ENCODE results near the gene TEX22.

Gene TEX22

DNA sequence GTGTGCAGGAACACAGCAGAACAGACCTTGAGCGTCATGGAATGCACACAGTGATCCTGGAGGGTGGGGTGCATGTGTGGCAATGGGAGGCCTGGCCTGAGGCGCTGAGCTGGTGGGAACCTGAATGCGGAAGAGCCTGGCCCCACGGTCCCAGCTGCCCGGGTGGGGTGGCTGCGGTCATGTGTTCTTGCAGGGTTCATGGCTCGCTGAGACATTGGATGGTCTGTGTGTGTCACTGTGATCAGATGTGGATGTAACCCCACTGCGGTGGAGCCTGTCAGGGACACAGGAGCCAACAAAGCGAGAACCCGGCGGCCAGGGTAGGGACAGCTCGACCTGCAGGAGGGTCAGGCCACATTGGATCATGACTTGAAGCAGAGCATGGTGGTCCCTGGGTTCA lies 44.5 kb downstream of the TEX22 start:
- DNase-seq (ENCODE audit: insufficient read length, low spot score) (no peak), FAIRE-seq (no peak)
- TF ChIP-seq POLR2A (IDR thresholded peaks at IDR 0.05; ENCODE audit: low read depth, low read length) (no peak), PAX5 (IDR thresholded peaks at IDR 0.05; ENCODE audit: insufficient read depth, low read length, severe bottlenecking) (no peak), POU2F2 (IDR thresholded peaks at IDR 0.05; ENCODE audit: low read depth, low read length) (no peak), TAF1 (IDR thresholded peaks at IDR 0.05; ENCODE audit: low read depth, low read length) (no peak), POLR2AphosphoS5 (IDR thresholded peaks at IDR 0.05; ENCODE audit: low read depth, low read length) (no peak), SPI1 (IDR thresholded peaks at IDR 0.05; ENCODE audit: low read depth, low read length) (no peak)

DNA sequence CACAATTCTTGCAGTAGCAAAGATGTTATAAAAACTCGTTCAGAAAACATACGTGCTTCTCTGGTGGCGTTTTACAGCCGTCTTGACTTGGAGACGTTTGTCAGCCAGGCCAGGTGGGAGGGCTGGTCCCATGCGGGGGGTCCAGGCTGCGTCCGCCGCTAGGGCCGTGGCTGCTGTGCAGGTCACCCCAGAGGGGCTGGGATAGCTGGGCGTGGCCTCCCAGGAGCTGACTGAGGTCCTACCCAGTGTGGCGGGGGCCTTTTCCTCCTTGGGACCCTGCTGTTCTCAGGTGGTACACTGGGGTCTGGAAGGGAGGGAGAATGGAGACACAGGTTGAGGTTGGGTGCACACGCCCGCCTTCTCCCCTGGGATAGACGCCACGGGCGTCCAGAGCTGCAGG lies 46.5 kb downstream of the TEX22 start:
- DNase-seq (ENCODE audit: insufficient read length, low spot score): no peak
- no peak for FAIRE-seq
- TF ChIP-seq TAF1 (IDR thresholded peaks at IDR 0.05; ENCODE audit: low read depth, low read length) (no peak), POLR2A (IDR thresholded peaks at IDR 0.05; ENCODE audit: low read depth, low read length) (no peak), POLR2AphosphoS5 (IDR thresholded peaks at IDR 0.05; ENCODE audit: low read depth, low read length) (no peak), PAX5 (IDR thresholded peaks at IDR 0.05; ENCODE audit: insufficient read depth, low read length, severe bottlenecking) (no peak), POU2F2 (IDR thresholded peaks at IDR 0.05; ENCODE audit: low read depth, low read length) (no peak), SPI1 (IDR thresholded peaks at IDR 0.05; ENCODE audit: low read depth, low read length) (no peak)

DNA sequence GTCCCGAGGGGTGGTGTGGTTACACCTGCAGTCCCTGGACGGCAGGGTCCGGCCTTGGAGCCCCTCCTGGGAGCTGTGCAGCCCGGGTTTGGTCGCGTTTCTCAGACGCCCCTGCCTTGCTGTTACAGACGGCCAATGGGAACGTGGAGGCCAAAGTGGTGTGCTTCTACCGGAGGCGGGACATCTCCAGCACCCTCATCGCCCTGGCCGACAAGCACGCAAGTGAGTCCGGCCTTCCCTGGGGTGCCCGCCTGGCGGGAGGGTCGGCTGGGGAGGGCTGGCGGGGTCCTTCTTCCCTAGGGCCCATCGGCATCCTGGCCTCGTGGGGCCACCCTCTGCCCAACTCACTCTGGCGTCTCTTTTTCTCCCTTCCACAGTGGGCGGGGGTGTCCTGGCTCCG lies 47.0 kb downstream of the TEX22 start:
- TF ChIP-seq PAX5 (IDR thresholded peaks at IDR 0.05; ENCODE audit: insufficient read depth, low read length, severe bottlenecking): no peak
- FAIRE-seq: no peak
- no peak for DNase-seq (ENCODE audit: insufficient read length, low spot score)

DNA sequence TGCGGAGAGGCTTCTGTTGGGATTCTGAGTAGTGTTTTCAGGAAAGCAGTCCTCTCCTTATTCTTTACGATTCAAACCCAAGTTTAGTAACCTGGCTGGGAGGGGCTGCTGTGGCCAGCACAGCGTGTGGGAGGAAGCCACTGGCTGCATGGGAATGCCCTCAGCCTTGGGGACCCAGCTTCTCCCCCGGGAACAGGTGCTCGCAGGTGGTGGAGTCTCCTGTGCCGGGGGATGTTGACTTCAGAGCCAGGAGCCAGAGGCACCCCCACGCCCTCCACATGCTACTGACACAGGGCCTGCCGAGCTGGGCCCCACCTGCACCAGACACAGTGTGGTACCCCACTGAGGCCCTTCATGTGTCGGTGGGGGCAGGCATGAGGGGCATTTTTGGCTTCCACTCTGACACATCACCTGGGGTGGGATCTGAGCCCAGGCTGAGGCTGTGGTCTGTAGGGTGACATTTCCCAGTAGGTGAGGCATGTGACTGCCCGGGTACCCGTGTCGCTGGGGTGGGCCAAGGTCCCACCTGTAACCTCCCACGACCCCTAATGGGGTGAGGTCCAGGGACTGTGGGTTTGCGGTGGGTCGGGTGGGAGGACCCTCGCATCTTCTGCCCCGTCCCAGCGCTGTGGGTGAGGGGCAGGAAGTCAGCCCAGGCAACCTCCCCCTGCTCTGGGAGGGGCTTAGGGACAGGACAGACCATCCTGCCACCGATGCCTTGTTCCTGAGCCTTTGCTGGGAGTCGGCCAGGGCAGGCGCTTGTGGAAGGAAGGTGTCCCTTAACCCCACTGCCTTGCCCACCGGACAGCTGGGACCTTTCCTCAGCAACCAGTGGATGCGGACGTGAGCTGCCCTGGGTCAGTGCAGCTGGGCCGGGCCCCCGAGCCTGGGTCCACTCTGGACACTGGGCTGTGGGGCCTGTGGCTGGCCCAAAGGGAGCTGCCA lies 47.8 kb downstream of the TEX22 start:
- DNase-seq (ENCODE audit: insufficient read length, low spot score): no peak
- no peak for TF ChIP-seq POLR2A (IDR thresholded peaks at IDR 0.05; ENCODE audit: low read depth, low read length)
- no peak for TF ChIP-seq POU2F2 (IDR thresholded peaks at IDR 0.05; ENCODE audit: low read depth, low read length)
- TF ChIP-seq SPI1 (IDR thresholded peaks at IDR 0.05; ENCODE audit: low read depth, low read length): no peak
- TF ChIP-seq TAF1 (IDR thresholded peaks at IDR 0.05; ENCODE audit: low read depth, low read length): no peak
- TF ChIP-seq PAX5 (IDR thresholded peaks at IDR 0.05; ENCODE audit: insufficient read depth, low read length, severe bottlenecking): no peak
- FAIRE-seq: no peak

DNA sequence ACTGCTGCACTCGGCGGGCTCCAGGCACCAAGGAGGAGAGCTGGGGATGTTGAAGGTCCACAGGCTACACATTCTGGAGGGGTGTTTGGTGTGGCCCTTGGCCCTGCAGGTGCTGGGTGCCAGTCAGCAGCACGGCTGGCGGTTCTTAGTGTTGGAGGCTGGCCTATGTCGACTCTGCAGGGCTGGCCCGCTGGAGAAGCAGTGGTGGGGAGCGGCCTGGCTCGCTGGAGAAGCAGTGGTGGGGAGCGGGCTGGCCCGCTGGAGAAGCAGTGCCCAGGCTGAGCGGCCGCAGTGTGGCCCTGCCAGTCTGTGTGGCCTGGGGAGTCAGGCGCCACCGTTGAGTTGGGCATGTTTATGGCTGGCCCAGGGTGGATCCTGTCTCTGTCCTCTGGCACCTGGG lies 48.6 kb downstream of the TEX22 start:
- FAIRE-seq (no peak), DNase-seq (ENCODE audit: insufficient read length, low spot score) (no peak)
- no peak for TF ChIP-seq POLR2AphosphoS5 (IDR thresholded peaks at IDR 0.05; ENCODE audit: low read depth, low read length)
- TF ChIP-seq SPI1 (IDR thresholded peaks at IDR 0.05; ENCODE audit: low read depth, low read length): no peak
- no peak for TF ChIP-seq PAX5 (IDR thresholded peaks at IDR 0.05; ENCODE audit: insufficient read depth, low read length, severe bottlenecking)
- TF ChIP-seq TAF1 (IDR thresholded peaks at IDR 0.05; ENCODE audit: low read depth, low read length): no peak
- no peak for TF ChIP-seq POU2F2 (IDR thresholded peaks at IDR 0.05; ENCODE audit: low read depth, low read length)

DNA sequence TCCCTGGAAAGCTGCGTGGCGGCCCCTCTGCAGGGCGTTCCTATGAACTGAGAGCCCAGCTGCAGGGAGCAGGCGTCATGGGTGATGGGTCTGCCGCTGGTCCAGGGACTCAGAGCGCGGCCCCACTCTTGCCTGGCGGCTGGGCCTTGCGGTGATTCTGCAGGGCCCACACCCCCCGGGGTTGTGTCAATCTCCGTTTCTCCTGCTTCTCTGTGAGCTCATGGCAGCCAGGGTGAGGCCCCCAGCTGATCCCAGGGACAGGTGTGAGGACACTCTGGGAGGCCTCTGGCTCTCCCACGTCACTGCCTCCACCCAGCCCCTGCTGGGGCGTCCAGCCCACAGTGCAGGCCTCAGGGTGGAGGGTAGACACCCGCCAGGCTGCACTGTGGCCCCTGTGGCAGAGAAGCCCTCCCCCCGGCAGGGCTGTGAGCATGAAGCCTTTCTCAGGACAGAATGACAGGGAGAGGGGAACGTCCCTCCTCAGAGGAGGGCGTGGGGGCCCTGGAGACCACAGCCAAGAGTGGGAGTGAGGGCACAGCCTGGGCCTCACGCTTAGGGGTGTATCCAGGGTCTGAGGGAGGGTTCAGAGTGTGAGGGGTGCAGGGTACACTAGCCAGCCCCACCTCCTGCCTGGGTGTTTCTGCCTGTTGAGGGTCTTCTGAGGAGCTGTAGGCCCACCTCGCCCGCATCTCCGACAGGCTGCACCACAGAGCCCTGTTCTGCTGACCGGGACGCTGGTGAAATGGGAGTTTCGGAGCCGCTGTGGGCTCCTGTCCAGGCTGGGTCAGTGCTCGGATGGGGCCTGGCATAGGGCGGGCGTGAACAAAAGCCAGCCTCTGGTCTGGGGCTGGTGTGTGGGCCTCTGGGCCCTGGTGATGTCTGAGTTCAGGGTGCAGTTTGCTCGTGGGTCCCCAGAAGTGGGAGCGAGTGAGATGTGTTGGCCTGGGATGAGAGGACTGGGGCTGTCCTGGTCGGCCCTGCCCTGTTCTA lies 49.6 kb downstream of the TEX22 start:
- DNase-seq (ENCODE audit: insufficient read length, low spot score) (no peak), FAIRE-seq (no peak)

DNA sequence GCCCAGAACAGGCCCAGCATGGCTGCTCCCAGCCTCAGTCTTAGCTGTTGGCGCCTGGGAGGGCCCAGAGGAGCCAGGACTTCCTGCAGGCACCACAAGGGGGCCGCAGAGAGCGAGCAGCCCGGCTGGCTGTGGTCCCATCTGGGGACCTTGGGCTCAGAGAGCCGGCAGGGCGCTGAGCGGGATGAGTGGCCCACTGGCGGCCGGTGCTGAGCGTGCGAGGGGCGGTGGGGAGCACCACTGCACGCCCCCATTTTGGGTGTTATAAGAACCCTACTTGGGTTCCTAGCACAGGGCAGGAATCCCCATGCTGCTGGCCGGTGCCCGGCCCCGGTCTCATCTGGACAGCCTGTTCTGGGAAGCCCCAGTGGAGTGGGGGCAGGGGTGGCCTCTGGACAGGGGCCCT lies 50.4 kb downstream of the TEX22 start:
- TF ChIP-seq POLR2A (IDR thresholded peaks at IDR 0.05; ENCODE audit: low read depth, low read length) (no peak), SPI1 (IDR thresholded peaks at IDR 0.05; ENCODE audit: low read depth, low read length) (no peak), PAX5 (IDR thresholded peaks at IDR 0.05; ENCODE audit: insufficient read depth, low read length, severe bottlenecking) (no peak), TAF1 (IDR thresholded peaks at IDR 0.05; ENCODE audit: low read depth, low read length) (no peak), POU2F2 (IDR thresholded peaks at IDR 0.05; ENCODE audit: low read depth, low read length) (no peak), POLR2AphosphoS5 (IDR thresholded peaks at IDR 0.05; ENCODE audit: low read depth, low read length) (no peak)
- FAIRE-seq: no peak
- DNase-seq (ENCODE audit: insufficient read length, low spot score): peak; percentile 96

More for the DNA sequence above, 49.6 kb downstream of the TEX22 start:
- TF ChIP-seq POU2F2 (IDR thresholded peaks at IDR 0.05; ENCODE audit: low read depth, low read length) (no peak), PAX5 (IDR thresholded peaks at IDR 0.05; ENCODE audit: insufficient read depth, low read length, severe bottlenecking) (no peak), SPI1 (IDR thresholded peaks at IDR 0.05; ENCODE audit: low read depth, low read length) (no peak), POLR2AphosphoS5 (IDR thresholded peaks at IDR 0.05; ENCODE audit: low read depth, low read length) (no peak), TAF1 (IDR thresholded peaks at IDR 0.05; ENCODE audit: low read depth, low read length) (no peak), POLR2A (IDR thresholded peaks at IDR 0.05; ENCODE audit: low read depth, low read length) (no peak)

DNA sequence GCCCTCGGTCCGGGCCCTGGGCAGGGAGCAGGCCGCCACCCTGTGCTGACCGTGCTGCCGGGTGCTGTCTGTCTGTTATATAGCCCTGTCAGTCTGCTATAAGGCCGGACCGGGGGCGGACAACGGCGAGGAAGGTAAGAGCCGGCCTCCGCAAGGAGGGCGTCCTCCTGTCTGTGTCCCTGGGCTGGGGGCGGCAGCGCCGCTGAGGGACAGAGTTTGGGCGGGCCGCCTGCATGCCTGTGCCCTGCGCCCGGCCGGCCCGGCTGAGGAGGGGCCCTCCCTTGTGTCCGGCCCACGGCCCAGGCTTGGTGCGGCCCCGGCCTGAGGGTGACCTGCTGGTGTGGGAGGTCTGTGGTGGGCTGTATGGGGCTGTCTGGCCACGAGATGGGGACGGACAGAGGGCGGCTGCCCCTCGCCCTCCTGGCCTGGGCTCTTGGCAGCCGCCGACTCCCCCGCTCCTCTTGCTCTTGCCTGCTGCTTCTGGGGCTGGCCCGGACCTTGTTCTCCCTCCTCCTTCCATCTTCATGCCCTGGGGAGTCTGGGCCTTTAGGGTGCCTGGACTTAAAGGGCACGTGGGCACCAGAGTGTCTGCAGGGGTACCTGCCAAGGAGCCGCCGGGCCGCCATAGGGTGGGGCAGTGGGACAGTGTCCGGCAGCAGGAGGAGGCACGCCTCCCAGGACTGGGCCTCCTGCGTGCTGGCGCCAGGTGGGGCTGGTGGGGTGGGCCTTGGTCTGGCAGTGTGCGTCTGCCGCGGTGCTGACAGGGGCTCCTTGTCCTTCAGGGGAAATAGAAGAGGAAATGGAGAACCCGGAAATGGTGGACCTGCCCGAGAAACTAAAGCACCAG lies 51.2 kb downstream of the TEX22 start:
- FAIRE-seq (no peak), DNase-seq (ENCODE audit: insufficient read length, low spot score) (no peak)
- TF ChIP-seq TAF1 (IDR thresholded peaks at IDR 0.05; ENCODE audit: low read depth, low read length): no peak

DNA sequence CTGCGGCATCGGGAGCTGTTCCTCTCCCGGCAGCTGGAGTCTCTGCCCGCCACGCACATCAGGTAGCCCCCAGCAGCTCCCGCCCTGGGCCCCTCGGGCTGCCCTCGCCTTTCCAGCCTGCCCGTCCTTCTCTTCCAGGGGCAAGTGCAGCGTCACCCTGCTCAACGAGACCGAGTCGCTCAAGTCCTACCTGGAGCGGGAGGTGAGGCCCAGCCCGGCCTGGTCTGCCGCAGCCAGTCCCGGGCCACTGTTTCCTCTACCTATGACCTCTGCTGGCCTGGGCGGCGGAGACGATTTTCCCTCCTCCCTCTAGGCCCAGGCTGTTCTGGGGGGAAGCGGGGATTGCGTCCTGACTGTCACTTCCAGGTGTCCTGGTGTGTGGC lies 51.8 kb downstream of the TEX22 start:
- DNase-seq (ENCODE audit: insufficient read length, low spot score) (no peak), FAIRE-seq (no peak)
- TF ChIP-seq POU2F2 (IDR thresholded peaks at IDR 0.05; ENCODE audit: low read depth, low read length) (no peak), PAX5 (IDR thresholded peaks at IDR 0.05; ENCODE audit: insufficient read depth, low read length, severe bottlenecking) (no peak), TAF1 (IDR thresholded peaks at IDR 0.05; ENCODE audit: low read depth, low read length) (no peak), POLR2AphosphoS5 (IDR thresholded peaks at IDR 0.05; ENCODE audit: low read depth, low read length) (no peak), SPI1 (IDR thresholded peaks at IDR 0.05; ENCODE audit: low read depth, low read length) (no peak), POLR2A (IDR thresholded peaks at IDR 0.05; ENCODE audit: low read depth, low read length) (no peak)

All from GM12891 (cell line).